NCI-H146 (cell line): ENCODE measurements around the gene FGF3.

Experiments used
- DNase-seq: peaks from one replicate; lab custom pipeline; 2025; lab: John Stamatoyannopoulos, UW

The FGF3 gene

DNA sequence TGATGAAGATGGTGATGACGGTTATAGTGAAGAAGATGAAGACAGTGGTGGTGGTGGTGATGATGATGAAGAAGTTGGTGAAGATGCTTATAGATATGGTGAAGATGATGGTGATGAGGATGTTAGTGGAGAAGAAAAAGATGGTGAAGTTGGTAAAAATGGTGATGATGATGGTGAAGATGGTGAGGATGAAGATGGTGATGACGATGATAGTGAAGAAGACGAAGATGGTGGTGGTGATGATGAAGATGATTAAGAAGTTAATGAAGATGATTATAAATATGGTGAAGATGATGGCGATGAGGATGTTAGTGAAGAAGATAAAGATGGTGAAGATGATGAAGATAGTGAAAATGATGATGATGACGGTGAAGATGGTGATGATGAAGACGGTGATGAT lies 25.2 kb upstream of the FGF3 start:
- DNase-seq: no peak

- no peak for DNase-seq
Observed at GRCh38 chr11:69843529-69843921, 24.3 kb upstream of the FGF3 start.

DNA sequence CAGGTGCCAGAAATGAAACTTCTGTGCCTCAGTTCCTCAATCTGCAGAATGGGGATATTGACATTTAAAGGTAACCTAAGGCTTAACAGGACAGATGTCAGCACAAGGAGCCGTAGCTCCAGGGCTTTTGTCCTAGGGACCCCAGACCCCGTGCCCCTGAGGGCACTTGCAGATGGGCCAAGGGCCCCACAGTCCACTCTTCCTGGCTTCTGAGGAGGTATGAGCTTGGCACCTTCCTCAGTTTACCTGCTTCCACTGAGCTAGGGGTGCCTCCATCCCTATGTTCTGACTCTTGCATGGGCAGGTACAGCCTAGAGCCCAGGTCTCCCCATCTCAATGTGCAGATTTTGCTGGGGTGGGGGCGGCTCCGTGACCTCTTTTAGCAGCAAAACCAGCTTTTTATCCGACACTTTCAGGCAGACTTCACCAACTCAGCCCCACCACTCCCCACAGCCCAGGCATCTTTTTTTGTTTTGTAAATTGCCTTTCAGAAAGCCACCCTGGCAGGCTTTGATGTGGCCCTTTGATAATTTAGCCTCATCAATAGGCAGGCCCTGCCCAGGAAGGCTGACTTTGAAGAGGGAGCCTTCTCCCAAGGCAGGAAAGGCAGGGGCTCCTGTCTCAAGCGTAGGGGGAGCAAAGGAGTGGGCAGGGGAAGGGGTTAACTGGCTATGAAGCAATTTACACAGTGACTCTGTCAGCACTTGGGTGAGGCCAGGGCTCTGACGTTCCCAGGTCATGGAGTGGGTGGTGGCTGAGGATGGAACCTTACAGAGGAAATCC lies 23.7 kb upstream of the FGF3 start:
- no peak for DNase-seq

- DNase-seq: no peak
Observed at GRCh38 chr11:69841859-69842698, 22.9 kb upstream of the FGF3 start.

DNA sequence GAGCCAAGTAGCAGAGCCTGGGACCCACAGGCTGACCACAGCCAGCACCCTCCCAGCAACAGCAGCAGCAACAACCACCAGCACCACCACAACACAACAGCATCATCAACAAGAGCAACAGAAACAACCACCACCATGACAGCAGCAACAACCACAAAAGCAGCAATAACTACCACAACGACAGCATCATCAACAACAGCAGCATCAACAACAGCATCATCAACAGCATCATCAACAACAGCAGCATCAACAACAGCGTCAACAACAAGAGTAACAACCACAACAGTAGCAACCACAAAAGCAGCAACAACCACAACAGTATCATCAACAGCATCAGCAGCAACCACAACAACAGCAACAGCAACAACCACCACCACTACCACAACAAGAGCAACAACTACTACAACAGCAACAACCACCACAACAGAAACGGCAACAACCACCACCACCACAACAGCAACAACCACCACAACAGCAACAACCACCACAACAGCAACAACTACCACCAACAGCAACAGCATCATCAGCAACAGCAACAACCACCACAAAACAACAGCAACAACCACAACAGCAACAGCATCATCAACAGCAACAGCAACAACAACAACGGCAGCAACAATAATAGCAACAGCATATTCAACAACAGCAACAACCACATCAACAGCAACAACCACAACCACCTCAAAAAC lies 22.1 kb upstream of the FGF3 start:
- DNase-seq: no peak

GRCh38 chr11:69840371-69841169 lies 21.4 kb upstream of the FGF3 start:
- no peak for DNase-seq

- no peak for DNase-seq
Observed at GRCh38 chr11:69839516-69839915, 20.3 kb upstream of the FGF3 start.

- no peak for DNase-seq
Observed at GRCh38 chr11:69837791-69838190, 18.6 kb upstream of the FGF3 start.

- no peak for DNase-seq
Observed at GRCh38 chr11:69836401-69836800, 17.2 kb upstream of the FGF3 start.

GRCh38 chr11:69834811-69835800 lies 15.9 kb upstream of the FGF3 start:
- DNase-seq: no peak

- DNase-seq: no peak
Observed at GRCh38 chr11:69834251-69834650, 15.0 kb upstream of the FGF3 start.

DNA sequence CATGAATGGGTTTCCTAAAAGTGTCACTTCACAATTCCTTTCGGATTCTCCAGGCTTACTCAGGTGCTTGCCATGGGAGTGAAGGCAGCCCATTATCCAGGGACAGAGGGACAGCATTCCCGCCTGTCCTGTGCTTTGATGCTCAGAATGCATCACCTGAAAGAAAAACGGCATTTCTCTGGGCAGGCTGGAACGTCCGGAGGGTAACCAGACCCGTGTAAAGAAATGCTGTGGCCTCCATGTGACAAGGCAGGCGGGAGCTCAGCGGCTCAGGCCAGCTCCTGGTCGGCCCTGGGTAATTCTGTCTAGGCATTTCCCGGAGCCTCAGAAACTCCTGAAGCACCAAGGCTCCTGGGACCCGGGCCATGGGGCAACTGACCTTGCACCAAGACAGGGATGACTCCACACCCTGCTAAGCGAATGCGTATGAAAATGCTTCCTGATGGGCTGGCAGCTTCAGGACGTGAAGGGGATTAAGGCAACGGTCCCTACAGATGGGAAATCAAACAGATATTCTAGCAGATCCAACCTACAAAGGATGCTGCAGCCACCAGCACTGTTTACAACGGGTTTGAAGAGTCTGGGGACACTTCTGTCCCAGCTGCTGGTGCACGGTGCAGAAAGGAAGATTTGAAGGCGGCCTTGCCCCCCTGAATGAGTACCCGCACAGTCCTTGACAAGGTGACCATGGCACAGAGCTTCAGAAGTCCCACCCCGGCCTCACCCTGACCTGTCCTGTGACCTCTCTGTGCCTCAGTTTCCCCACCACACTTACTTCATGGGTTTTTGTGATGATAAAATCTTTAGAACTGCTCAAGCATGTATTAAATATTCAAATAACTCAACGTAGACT lies 13.6 kb upstream of the FGF3 start:
- DNase-seq: no peak

GRCh38 chr11:69831985-69832384 lies 12.8 kb upstream of the FGF3 start:
- no peak for DNase-seq

GRCh38 chr11:69830086-69830485 lies 10.9 kb upstream of the FGF3 start:
- no peak for DNase-seq

DNA sequence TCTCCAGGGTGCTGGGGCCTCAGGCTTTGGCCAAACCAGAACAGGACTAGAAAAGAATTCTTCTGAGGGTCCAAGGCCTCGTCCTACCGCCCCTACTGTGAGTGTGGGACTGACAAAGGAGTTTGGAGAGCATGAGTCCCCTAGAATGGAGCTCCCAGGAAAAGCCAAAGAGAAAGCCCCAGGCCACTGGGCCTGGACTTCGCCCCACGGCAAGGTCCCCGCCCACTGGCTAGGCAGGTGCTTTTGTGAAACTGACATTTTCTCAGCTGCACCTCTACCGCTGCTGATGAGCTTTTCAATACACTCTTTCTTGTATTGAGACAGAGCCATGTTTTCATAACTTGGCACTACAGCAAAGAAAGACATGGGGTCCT lies 9.7 kb upstream of the FGF3 start:
- DNase-seq: no peak

- DNase-seq: no peak
Observed at GRCh38 chr11:69828276-69828970, 9.2 kb upstream of the FGF3 start.

DNA sequence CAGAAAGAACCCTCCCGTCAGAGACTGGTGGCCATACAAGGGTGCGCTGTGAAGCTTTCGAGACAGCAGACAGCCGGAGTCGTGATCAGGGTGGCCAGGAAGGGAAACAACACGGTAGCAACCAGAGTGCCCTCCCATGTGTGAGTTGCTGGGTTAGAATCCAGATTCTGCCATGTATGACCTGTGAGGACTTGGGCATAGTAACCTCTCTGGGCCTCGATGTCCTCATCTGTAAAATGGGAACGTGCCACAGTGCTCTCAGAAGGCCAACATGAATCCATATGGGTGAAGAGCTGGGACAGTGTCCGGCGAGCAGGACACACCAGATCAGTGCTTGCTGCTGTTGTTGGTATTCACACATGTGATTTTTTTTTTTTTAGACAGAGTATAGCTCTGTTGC lies 7.6 kb upstream of the FGF3 start:
- DNase-seq: no peak

DNA sequence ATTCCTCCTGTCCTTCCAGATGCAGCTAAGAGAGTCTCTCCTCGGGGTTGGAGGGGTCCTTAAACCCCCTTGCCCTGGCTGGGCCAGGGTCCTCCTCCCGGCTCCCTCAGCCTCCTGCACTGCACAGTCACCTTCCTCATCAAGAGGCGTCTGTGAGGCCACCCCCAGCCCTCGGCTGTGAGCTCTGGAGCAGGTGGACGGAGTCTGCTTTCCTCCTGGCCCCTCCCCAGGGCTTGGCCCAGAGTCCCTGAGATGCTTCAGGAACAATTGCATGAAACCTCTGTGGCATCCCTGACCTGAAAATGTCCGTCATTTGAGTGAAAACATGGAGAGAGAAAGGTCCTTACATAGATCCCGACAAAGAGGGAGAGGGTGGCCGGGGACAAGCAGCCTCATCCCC lies 6.7 kb upstream of the FGF3 start:
- no peak for DNase-seq
